ENCODE data around the gene TEAD3.

- no peak for TF ChIP-seq CTCF (IDR thresholded peaks at IDR 0.05)
- no peak for TF ChIP-seq POLR2AphosphoS5 (IDR thresholded peaks at IDR 0.05)
- TF ChIP-seq POLR2A (IDR thresholded peaks at IDR 0.05), result no peak
These were observed 64.6 kb downstream of the TEAD3 start for GRCh38 chr6:35432291-35432690.
